Muscle layer of colon (tissue), 2 donors: ENCODE results near the gene A1BG.
A peak's percentile ranks its signal among the peaks of the same experiment; 100 is the strongest.
"Not testable (repeated sequence)": the region's sequence is repeated elsewhere in the genome, so short reads cannot be mapped to it uniquely, and the experiment has no call there.

Source experiments
- H3K27ac ChIP-seq: one replicate; pipeline ENCODE4 v1.7.0; 2013; ENCODE audit warnings: low read depth, mild to moderate bottlenecking, low read length, moderate library complexity
- H3K27me3 ChIP-seq, 2 donors: one replicate each; pipeline ENCODE4 v1.7.0; 2013; ENCODE audit warnings: low read length in 2 of 2, mild to moderate bottlenecking in 2 of 2; ENCODE audit not compliant: insufficient read depth in 2 of 2, control insufficient read depth in 1 of 2
- H3K36me3 ChIP-seq: one replicate; pipeline ENCODE4 v1.7.0; 2013; ENCODE audit warnings: mild to moderate bottlenecking, low read length; ENCODE audit not compliant: insufficient read depth
- H3K4me1 ChIP-seq: one replicate; pipeline ENCODE4 v1.7.0; 2013; ENCODE audit warnings: mild to moderate bottlenecking, low read length; ENCODE audit not compliant: insufficient read depth
- H3K4me3 ChIP-seq, 2 donors: one replicate each; pipeline ENCODE4 v1.7.0; 2013; ENCODE audit warnings: low read length in 2 of 2, low read depth in 1 of 2, mild to moderate bottlenecking in 1 of 2, moderate library complexity in 1 of 2
- H3K9ac ChIP-seq: one replicate; pipeline ENCODE4 v1.7.0; 2013; ENCODE audit warnings: low read length
- H3K9me3 ChIP-seq: one replicate; pipeline ENCODE4 v1.7.0; 2013; ENCODE audit warnings: mild to moderate bottlenecking, low read length
- donor health status: abdominal sarcoma.
- donor health status: Adenocarcinoma of cecum.

Gene A1BG

DNA sequence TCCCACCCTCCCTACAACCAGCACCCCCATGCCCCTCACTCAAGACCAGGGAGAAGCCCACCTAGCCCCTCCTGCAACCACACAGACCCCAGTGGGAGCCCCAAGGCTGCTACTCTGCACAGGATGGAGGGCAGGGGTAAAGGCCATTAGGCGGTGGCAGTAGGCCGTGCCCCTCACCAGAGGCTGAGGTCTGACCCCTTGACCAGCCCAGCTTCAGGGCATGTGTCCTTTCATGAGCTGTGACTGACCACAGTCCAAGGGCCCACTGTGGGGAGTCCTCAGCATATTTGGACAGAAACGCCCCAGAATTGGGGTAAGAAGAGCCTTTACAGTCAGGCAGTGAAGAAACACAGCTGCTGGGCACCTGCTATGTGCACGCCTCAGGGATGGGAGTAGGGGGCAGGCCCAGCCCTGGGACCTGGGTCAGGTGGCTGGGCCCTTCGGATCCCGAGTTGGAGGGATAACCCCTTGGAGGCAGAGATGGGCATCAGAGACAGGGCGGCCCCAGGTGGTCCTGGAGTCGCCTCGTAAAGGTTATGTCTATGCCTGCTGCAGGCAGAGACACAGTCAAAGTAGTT lies 32.1 kb upstream of the A1BG start:
- peak overlapping the region; percentile 75 for H3K9ac ChIP-seq
- peak overlapping the region; percentile 82 to 98 for H3K4me3 ChIP-seq

DNA sequence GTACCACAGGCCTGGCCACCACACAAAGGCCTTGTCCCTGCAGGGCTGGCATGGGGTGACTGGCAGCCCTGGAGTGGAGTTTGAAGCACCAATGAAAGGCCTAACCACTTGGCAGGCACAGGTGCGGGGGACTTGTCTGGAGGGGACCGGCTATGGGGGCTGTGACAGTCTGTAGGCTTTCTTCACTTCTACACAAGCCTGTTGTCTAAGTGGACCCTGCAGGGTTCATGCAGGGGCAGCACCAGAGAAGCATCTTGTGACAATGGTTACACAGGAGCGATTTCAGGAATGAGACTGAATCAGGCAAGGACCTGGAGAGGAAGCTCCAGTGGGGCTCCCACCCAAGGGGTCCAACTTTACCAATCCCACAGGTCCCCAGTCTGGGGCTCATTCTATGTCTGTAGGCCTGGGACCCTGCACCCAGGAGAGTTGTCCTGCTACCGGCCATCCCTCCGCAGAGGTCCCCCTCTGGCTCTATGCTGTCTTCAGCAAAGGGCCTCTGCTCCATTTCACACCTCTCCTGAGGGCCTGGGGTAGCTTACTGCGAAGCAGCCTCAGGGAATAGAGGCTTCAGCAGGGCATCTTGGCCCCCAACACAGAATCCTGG lies 29.8 kb upstream of the A1BG start:
- no peaks in the 10 kb centered on the region for H3K9me3 ChIP-seq
- peaks cover under 1% of the 10 kb centered on the region for H3K36me3 ChIP-seq
- no peak overlapping the region for H3K9ac ChIP-seq
- no peak overlapping the region for H3K4me3 ChIP-seq
- H3K27me3 ChIP-seq, result no peaks in the 10 kb centered on the region
- no peak overlapping the region for H3K27ac ChIP-seq
- peaks cover 34% of the 10 kb centered on the region for H3K4me1 ChIP-seq

More for the DNA sequence above, 32.1 kb upstream of the A1BG start:
- no peaks in the 10 kb centered on the region for H3K9me3 ChIP-seq
- H3K27ac ChIP-seq, result peak overlapping the region; percentile 93
- peaks cover 32% of the 10 kb centered on the region for H3K4me1 ChIP-seq
- H3K36me3 ChIP-seq, result peaks cover 13% of the 10 kb centered on the region
- H3K27me3 ChIP-seq, result no peaks in the 10 kb centered on the region

DNA sequence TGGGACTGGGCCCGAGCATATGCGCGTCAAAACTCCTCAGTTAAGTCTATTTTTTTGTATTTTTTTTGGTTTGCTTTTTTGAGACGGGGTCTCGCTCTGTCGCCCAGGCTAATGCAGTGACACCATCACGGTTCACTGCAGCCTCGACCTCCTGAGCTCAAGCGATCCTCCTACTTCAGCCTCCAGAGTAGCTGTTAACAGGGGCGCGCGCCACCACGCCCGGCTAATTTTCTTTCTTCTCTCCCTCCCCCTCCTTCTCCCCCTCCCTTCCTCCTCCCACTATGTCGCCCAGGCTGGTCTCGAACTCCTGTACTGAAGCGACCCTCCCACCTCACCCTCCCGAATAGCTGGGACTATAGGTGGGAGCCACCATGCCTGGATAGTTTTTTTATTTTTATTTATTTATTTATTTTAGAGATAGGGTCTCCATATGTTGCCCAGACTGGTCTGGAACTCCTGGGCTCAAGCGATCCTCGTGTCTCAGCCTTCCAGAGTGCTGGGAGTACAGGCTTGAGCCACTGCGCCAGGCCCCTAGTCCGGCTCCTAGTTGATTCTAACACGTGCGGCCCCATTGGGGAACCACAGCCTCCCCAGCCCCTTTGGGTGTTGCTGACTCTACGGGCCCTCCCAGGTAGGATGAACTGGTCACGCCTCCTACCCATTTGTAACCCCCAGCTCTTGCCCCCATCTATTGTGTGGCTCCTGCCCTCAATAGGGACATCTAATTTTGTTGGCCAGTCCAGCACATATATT lies 28.3 kb upstream of the A1BG start:
- Histone ChIP-seq H3K36me3 (no peaks in the 10 kb centered on the region), H3K4me3 (peak overlapping the region; percentile 85 to 91), H3K9me3 (no peaks in the 10 kb centered on the region), H3K27me3 (no peaks in the 10 kb centered on the region), H3K27ac (peak overlapping the region; percentile 75), H3K9ac (no peak overlapping the region), H3K4me1 (peaks cover 27% of the 10 kb centered on the region)

DNA sequence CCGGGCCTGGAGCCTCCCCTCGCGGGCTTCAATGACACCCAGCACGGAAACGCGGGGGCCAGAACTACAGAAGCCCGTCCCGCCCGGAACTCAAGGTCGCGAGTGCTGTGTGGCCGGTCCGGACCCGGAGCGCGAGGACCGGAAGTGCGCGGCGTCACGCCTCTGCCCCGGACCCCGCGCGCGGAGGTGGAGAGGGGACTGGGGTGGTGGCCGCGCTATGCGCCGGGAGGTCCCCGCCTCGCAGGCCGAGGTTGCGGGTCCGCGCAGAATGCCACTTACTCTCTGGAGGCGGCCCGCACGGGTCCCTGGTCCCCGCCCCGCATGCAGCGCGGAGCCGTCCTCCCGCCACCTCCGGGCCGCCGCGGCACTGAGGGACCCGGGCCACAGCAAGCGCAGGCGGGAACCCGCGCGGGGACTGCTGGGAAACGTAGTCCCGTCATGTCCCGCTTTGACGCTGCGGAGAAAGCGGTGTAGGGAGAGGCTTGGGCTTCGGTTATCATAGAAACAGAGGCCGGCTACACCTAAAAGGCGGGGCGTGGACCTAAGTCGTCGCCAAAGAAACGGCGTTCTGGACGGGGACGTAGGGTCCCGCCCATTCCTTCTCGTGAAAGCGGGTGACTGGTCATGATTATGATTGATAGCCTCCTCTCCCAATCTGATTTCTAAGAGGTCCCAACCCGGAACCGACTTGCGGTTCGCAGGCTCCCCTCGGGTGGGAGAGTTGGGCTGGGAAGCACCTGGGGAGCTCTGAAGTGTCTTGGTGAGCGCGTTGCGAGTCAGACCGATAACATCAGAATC lies 27.6 kb upstream of the A1BG start, which contains the start of gene ZNF837:
Gene ZNF837 (minus strand): TSS at position 369 of the 798 bp plus-strand sequence. CDS start 11,698 bp downstream, outside the sequence.
- Histone ChIP-seq H3K9me3 (no peaks in the 10 kb centered on the region), H3K4me1 (peaks cover 23% of the 10 kb centered on the region), H3K4me3 (peak within 1 kb of the TSS; percentile 85 to 91), H3K36me3 (no peaks in the 10 kb centered on the region), H3K27me3 (no peaks in the 10 kb centered on the region), H3K9ac (peak within 1 kb of the TSS; percentile 23), H3K27ac (peak within 1 kb of the TSS; percentile 95)

DNA sequence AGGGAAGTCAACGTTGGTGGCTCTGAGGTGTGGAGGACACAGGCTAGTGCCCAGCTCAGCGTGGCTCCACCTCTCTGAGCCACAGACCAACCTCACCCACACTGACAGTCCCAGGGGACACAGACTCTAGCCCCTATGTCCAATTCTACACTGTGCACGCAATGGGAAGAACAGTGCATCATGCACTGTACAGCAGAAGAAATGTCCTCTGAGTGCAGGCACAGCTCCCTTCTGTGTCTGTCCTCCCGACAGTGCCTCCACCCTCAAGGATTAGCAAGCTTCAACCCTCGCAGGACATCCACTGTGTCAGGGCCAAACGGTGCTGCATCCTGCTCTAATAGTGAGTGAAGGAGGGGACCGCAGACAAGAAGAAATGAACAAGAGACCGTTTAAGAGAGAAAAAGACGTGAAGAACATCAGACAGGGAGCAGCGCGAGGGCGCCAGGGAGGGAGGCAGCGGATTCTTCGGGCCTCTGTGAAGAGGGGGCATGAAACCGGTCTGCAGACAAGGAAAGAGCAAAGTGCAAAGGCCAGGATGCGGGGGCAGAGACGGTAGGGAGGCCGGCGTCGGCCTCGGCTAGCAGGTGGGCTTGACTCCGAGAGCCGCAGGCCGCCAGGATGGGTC lies 26.9 kb upstream of the A1BG start:
- Histone ChIP-seq H3K36me3 (no peaks in the 10 kb centered on the region), H3K4me1 (peaks cover 16% of the 10 kb centered on the region), H3K9ac (peak overlapping the region; percentile 23), H3K9me3 (no peaks in the 10 kb centered on the region), H3K27me3 (no peaks in the 10 kb centered on the region), H3K4me3 (peak overlapping the region; percentile 85 to 91), H3K27ac (peak overlapping the region; percentile 95)

DNA sequence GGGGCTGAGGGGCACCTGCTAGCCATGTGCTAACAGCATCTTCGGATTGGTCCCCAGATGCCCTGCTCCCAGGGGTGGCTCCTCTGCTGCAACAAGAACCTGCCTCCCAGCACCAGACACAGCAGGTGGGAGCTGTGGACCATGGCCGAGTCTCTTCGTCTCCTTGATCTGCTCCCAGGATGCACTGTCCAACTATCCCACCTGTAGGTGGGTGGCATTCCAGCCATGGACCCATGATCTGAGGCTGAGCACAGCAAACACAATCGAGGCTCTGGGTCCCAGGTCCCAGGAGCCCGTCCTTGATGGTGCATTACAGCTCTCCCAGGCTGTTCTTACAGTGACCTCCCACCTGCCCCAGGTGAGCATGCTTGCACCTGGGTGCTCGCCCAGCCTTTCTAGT lies 26.0 kb upstream of the A1BG start:
- H3K4me3 ChIP-seq, result no peak overlapping the region
- no peaks in the 10 kb centered on the region for H3K36me3 ChIP-seq
- H3K9ac ChIP-seq, result no peak overlapping the region
- H3K27me3 ChIP-seq, result no peaks in the 10 kb centered on the region
- H3K9me3 ChIP-seq, result no peaks in the 10 kb centered on the region
- H3K4me1 ChIP-seq, result peaks cover 16% of the 10 kb centered on the region
- H3K27ac ChIP-seq, result no peak overlapping the region

DNA sequence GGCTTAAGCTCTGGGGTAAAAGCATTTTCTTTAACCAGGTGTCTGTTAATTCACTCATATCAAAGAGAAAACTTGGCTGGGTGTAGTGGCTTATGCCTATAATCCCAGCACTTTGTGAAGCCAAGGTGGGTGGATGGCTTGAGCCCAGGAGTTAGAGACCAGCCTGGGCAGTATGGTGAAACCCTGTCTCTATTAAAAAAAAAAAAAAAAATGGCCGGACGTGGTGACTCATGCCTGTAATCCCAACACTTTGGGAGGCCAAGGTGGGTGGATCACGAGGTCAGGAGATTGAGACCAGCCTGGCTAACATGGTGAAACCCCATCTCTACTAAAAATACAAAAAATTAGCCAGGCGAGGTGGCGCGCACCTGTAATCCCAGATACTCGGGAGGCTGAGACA lies 23.4 kb upstream of the A1BG start:
- H3K9me3 ChIP-seq, result not testable (repeated sequence)

DNA sequence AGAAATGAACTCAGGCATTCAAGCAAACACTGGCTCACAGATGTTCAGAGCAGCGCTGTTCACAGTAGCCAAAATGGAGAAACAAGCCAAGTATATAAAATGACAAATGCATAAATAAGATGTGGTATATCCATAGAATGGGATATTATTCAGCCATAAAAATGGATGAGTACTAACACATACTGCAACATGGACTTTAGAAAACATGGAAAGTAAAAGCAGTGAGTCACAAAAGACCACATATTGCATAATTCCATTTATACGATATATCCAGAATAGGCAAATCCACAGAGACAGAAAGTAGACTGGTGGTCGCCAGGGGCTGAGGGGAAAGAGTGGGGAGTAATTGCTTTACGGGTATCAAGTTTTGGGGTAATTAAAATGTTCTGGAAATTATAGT lies 20.9 kb upstream of the A1BG start:
- H3K4me3 ChIP-seq, result no peak overlapping the region
- H3K36me3 ChIP-seq, result no peaks in the 10 kb centered on the region
- H3K4me1 ChIP-seq, result no peaks in the 10 kb centered on the region
- H3K27ac ChIP-seq, result no peak overlapping the region
- H3K9me3 ChIP-seq, result no peaks in the 10 kb centered on the region
- H3K27me3 ChIP-seq, result no peaks in the 10 kb centered on the region
- no peak overlapping the region for H3K9ac ChIP-seq

More for the DNA sequence above, 23.4 kb upstream of the A1BG start:
- H3K27me3 ChIP-seq, H3K36me3 ChIP-seq, H3K4me3 ChIP-seq, H3K9ac ChIP-seq, H3K27ac ChIP-seq: not testable (repeated sequence)
- peaks cover 11% of the 10 kb centered on the region for H3K4me1 ChIP-seq

DNA sequence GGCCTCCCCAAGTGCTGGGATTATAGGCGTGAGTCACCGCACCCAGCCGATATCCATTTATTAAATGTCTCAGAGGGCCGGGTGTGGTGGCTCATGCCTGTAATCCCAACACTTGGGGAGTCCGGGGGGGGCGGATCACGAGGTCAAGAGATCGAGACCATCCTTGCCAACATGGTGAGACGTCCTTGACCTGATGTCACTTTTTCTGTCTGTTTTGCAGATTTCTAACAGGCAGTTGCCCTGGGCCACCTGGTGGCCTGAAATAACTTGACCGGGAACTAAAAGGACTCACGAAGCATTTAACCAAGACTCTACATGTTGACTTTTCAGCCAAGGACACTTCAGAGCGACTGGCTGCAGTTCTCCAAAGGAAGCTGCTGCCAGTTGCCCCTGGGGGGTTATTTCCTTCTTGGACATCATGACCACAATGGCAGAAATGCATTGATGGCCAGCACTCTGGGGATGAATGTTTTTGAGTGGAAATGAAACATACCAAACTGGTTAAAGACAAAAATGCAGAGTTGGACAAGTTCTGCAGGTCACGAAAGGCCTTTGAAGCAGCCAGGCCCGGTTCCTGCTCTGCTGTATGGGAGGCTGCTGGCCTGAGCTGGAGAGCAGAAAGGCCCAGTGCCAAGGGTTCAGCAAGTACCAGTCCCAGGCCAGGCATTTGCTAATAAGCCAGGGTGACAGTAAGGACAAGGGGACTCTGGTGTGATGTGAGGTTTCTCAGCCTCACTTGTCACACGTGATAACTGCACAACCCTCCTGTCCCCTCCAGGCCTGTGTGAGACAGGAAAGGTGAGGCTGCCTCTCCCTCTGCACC lies 19.2 kb upstream of the A1BG start:
- Histone ChIP-seq H3K4me1 (no peaks in the 10 kb centered on the region), H3K27ac (no peak overlapping the region), H3K4me3 (no peak overlapping the region), H3K9me3 (no peaks in the 10 kb centered on the region), H3K9ac (no peak overlapping the region), H3K36me3 (no peaks in the 10 kb centered on the region), H3K27me3 (peaks cover 0 to 6% of the 10 kb centered on the region in 2 donors)

DNA sequence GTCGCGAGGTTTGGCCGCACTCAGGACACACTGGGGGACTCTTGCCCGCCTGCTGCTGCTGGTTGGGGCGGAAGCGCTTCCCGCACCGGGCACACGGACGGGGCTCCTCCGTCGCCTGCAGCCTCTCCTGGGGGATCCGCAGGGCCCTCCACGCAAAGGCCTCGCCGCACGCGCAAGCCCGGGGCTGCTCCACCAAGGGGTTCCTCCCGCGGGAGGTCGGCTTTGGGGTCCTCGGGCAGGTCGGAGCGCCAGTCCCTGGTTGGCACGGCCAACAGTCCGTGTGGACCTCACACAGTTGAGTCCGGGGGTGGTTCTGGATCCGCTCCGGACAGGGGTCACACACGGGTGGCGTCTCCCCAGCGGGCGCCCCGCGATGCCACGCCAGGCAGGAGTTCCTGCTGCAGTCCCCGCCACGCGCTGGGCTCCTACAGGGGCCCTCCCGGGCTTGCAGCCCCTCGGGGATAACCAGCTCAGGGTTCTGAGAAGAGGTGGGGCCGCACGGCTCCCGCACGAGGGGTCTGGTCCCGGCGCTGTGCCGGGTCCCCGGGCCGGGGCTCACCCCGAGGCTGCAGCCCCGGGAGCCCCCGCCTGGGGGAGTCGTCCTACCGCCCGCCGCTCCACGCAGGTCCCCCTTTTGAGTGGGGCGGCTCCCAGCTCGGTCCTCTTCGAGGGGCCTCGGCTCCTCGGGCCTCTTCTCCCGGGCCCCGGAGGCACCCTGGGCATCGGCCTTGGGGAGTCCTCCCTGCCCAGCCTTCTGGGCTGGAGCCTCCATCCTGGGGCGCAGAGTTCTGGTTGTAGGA lies 15.5 kb upstream of the A1BG start:
- Histone ChIP-seq H3K9ac (no peak overlapping the region), H3K9me3 (no peaks in the 10 kb centered on the region), H3K27ac (no peak overlapping the region), H3K4me1 (no peaks in the 10 kb centered on the region), H3K36me3 (no peaks in the 10 kb centered on the region), H3K27me3 (peaks cover 0 to 18% of the 10 kb centered on the region in 2 donors), H3K4me3 (no peak overlapping the region)
